ENCODE results near the gene TSPAN17.

The TSPAN17 gene

DNA sequence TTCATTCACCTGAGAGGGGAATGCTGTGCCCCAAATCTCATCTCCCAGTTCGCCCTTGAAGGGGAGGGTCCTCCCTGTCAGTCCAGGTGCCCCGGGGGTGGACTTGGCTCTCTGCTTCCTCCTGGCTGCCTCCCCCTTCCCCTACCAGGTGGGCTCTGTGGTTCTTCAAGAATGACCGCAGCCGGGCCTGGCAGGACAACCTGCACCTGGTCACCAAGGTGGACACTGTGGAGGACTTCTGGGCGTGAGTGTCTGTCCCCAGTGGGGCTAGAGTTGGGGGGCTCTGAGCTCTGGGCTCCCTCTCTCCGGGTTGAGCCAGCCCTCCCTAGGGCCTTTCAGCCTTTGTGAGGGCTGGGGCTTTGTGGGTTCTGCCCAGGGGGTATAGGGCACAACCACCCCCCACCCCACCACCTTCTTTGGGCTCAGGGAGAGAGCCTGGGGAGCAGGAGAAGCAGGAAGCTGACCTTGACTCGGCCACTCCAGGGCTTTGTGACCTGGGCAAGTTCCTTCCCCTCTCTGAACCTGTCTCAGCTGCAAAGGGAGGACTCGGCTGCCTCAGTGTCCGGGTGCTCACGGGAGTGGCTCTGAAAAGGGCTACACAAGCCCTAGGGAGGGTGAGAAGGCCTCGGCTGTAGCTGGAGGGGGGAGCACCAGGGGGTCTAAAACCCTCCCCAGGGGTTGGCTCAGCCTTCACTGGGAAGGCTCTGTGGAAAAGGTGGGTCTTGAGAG lies 3.6 kb upstream of the TSPAN17 start:
- no peak overlapping the region for H3K9ac ChIP-seq
- H3K36me3 ChIP-seq (ENCODE audit: insufficient read depth): no peaks in the 10 kb centered on the region

DNA sequence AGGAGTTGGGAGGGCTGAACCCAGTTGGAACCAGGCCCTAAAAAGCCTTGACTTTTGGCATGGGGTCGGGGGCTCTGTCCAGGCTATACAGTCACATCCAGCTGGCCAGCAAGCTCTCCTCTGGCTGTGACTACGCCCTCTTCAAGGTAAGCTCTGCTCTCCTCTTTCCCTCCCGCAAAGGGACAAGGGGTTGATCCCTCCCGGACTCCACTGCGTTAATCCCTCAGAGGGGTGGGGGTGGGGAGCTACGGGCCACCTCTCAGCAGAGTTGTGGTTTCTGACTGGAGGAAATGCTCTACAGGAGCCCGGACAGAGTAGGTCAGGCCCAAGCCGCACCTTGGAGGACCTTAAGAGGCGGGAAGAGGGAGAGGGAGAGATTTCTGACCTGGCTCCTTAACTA lies 3.0 kb upstream of the TSPAN17 start:
- Histone ChIP-seq H3K27me3 (ENCODE audit: insufficient read depth, low read depth) (no peaks in the 10 kb centered on the region), H3K9ac (no peak overlapping the region), H2AFZ (ENCODE audit: low read depth) (no peak overlapping the region), H4K20me1 (ENCODE audit: insufficient read depth) (no peaks in the 10 kb centered on the region), H3K27ac (no peak overlapping the region), H3K4me2 (no peak overlapping the region), H3K4me3 (IDR thresholded peaks at IDR 0.05; ENCODE audit: insufficient read depth, low read depth, low read length) (no peak overlapping the region), H3K79me2 (ENCODE audit: insufficient read depth, low read depth) (no peaks in the 10 kb centered on the region), H3K36me3 (ENCODE audit: insufficient read depth) (no peaks in the 10 kb centered on the region), H3K4me1 (ENCODE audit: low read depth, poor library complexity, severe bottlenecking) (peaks cover 15% of the 10 kb centered on the region)
- TF ChIP-seq, protein P1, sequence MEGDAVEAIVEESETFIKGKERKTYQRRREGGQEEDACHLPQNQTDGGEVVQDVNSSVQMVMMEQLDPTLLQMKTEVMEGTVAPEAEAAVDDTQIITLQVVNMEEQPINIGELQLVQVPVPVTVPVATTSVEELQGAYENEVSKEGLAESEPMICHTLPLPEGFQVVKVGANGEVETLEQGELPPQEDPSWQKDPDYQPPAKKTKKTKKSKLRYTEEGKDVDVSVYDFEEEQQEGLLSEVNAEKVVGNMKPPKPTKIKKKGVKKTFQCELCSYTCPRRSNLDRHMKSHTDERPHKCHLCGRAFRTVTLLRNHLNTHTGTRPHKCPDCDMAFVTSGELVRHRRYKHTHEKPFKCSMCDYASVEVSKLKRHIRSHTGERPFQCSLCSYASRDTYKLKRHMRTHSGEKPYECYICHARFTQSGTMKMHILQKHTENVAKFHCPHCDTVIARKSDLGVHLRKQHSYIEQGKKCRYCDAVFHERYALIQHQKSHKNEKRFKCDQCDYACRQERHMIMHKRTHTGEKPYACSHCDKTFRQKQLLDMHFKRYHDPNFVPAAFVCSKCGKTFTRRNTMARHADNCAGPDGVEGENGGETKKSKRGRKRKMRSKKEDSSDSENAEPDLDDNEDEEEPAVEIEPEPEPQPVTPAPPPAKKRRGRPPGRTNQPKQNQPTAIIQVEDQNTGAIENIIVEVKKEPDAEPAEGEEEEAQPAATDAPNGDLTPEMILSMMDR (conservative IDR thresholded peaks at IDR 0.05; ENCODE audit: low read depth, low read length): no peak

More for the DNA sequence above, 3.6 kb upstream of the TSPAN17 start:
- Histone ChIP-seq H2AFZ (ENCODE audit: low read depth) (no peak overlapping the region), H4K20me1 (ENCODE audit: insufficient read depth) (no peaks in the 10 kb centered on the region), H3K4me1 (ENCODE audit: low read depth, poor library complexity, severe bottlenecking) (peaks cover 10% of the 10 kb centered on the region), H3K79me2 (ENCODE audit: insufficient read depth, low read depth) (no peaks in the 10 kb centered on the region), H3K27me3 (ENCODE audit: insufficient read depth, low read depth) (no peaks in the 10 kb centered on the region), H3K27ac (no peak overlapping the region), H3K4me3 (IDR thresholded peaks at IDR 0.05; ENCODE audit: insufficient read depth, low read depth, low read length) (no peak overlapping the region), H3K4me2 (no peak overlapping the region)
- TF ChIP-seq, protein P1 (conservative IDR thresholded peaks at IDR 0.05; ENCODE audit: low read depth, low read length): no peak

DNA sequence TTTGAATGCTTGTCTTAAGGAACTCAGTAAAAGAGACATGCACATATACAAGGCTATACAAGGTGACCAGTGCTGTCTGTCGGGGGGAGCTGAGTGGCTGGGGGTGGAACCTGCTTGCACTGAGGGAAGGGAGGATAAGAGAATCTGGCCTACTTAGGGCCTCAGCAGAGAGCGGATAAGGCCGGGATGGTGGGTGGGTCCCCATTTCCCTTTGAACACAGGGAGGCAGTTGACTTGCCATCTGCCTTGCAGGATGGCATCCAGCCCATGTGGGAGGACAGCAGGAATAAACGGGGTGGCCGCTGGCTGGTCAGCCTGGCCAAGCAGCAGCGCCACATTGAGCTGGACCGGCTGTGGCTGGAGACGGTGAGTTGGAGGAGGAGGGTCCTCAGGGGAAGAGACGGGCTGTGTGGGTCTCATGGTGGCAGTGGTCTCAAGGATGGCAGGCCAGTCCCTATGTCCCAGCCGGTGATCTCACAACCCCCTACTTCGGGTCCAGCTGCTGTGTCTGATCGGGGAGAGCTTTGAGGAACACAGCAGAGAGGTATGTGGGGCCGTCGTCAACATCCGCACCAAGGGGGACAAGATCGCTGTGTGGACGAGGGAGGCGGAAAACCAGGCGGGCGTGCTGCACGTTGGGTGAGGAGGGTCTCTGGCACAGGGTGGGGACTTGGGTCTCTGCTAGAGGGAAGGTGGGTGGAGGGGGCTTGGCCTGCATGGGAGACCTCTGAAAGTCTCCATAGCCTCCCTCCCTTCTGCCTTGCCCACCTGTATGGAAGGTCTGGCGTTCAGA lies 2.2 kb upstream of the TSPAN17 start:
- no peak overlapping the region for H3K4me2 ChIP-seq
- peaks cover 15% of the 10 kb centered on the region for H3K4me1 ChIP-seq (ENCODE audit: low read depth, poor library complexity, severe bottlenecking)
- no peak overlapping the region for H3K27ac ChIP-seq
- no peak overlapping the region for H2AFZ ChIP-seq (ENCODE audit: low read depth)
- no peak overlapping the region for H3K9ac ChIP-seq
- TF ChIP-seq, protein P1 (conservative IDR thresholded peaks at IDR 0.05; ENCODE audit: low read depth, low read length): no peak
- no peak overlapping the region for H3K4me3 ChIP-seq (IDR thresholded peaks at IDR 0.05; ENCODE audit: insufficient read depth, low read depth, low read length)
- H3K79me2 ChIP-seq (ENCODE audit: insufficient read depth, low read depth): no peaks in the 10 kb centered on the region
- no peaks in the 10 kb centered on the region for H3K27me3 ChIP-seq (ENCODE audit: insufficient read depth, low read depth)
- no peaks in the 10 kb centered on the region for H3K36me3 ChIP-seq (ENCODE audit: insufficient read depth)
- no peaks in the 10 kb centered on the region for H4K20me1 ChIP-seq (ENCODE audit: insufficient read depth)

DNA sequence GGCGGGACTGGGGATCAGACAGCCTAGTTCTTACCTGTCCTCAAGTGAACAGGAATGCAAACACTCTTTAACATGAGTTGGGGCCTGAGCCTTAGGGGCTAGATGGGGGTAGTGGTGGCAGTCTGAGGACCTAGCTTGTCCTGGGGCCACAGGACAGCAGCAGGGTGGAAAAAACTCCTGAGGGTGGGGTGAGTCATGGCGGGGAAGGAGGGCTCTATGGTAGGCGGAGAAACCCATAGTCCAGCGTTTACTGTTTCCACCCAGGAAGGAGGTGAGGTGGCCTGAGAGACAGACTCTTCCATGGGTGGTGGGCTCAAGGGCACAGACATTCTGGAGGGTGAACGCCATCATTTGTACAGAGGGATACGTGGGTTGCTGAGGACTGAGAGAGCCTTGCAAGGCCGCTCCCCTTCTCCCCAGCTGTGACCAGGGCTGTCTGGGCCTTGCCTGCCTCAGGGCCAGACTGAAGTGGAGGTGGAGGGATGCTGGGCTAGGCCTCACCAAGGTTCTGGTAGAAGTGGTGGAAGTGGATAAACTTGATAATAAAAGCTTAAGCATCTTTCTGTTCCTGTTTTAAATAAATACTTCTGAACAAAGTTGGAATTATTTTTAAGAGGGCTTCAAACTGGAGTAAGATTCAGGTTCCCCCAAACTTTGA lies 1.1 kb upstream of the TSPAN17 start:
- no peaks in the 10 kb centered on the region for H3K79me2 ChIP-seq (ENCODE audit: insufficient read depth, low read depth)
- no peaks in the 10 kb centered on the region for H4K20me1 ChIP-seq (ENCODE audit: insufficient read depth)
- peak overlapping the region; percentile 37; the same call in 1 of the 2 replicates for H3K9ac ChIP-seq
- no peaks in the 10 kb centered on the region for H3K36me3 ChIP-seq (ENCODE audit: insufficient read depth)
- peaks cover 15% of the 10 kb centered on the region for H3K4me1 ChIP-seq (ENCODE audit: low read depth, poor library complexity, severe bottlenecking)
- TF ChIP-seq, protein P1 (conservative IDR thresholded peaks at IDR 0.05; ENCODE audit: low read depth, low read length): no peak
- H3K4me2 ChIP-seq: peak overlapping the region; percentile 61; the same call in 1 of the 2 replicates
- H2AFZ ChIP-seq (ENCODE audit: low read depth): peak overlapping the region; percentile 77
- no peak overlapping the region for H3K4me3 ChIP-seq (IDR thresholded peaks at IDR 0.05; ENCODE audit: insufficient read depth, low read depth, low read length)
- H3K27ac ChIP-seq: no peak overlapping the region
- H3K27me3 ChIP-seq (ENCODE audit: insufficient read depth, low read depth): no peaks in the 10 kb centered on the region

Measured in KMS-11 (cell line).